NCI-H146 treated with DMSO at 0.1 percent for 48 hours (cell line): ENCODE measurements around the gene TENM4.
"Not testable (repeated sequence)": the region's sequence is repeated elsewhere in the genome, so short reads cannot be mapped to it uniquely, and the experiment has no call there.

ENCODE experiments used
- DNase-seq: peaks from one replicate; lab custom pipeline; 2025; ENCODE audit not compliant: unreplicated experiment; lab: John Stamatoyannopoulos, UW

Gene TENM4

GRCh38 chr11:79255965-79256364, 184.9 kb downstream of the TENM4 start:
- no peak for DNase-seq

- no peak for DNase-seq
Measured at GRCh38 chr11:79253280-79253679, 187.6 kb downstream of the TENM4 start.

GRCh38 chr11:79249295-79249993, 191.4 kb downstream of the TENM4 start:
- DNase-seq, result no peak

GRCh38 chr11:79244798-79245197, 196.0 kb downstream of the TENM4 start:
- DNase-seq, result no peak

- no peak for DNase-seq
Measured at GRCh38 chr11:79244241-79244772, 196.5 kb downstream of the TENM4 start.

- DNase-seq, result no peak
Measured at GRCh38 chr11:79243422-79244210, 197.2 kb downstream of the TENM4 start.

GRCh38 chr11:79242616-79243015, 198.2 kb downstream of the TENM4 start:
- DNase-seq, result no peak

GRCh38 chr11:79241852-79242241, 199.0 kb downstream of the TENM4 start:
- no peak for DNase-seq

- DNase-seq, result no peak
Measured at GRCh38 chr11:79241205-79241851, 199.5 kb downstream of the TENM4 start.

- no peak for DNase-seq
Measured at GRCh38 chr11:79237703-79238102, 203.1 kb downstream of the TENM4 start.

GRCh38 chr11:79237091-79237490, 203.7 kb downstream of the TENM4 start:
- DNase-seq, result no peak

- DNase-seq, result no peak
Measured at GRCh38 chr11:79236541-79236971, 204.3 kb downstream of the TENM4 start.

GRCh38 chr11:79235696-79236095, 205.1 kb downstream of the TENM4 start:
- DNase-seq, result no peak

GRCh38 chr11:79232346-79232745, 208.5 kb downstream of the TENM4 start:
- DNase-seq, result no peak

- no peak for DNase-seq
Measured at GRCh38 chr11:79229047-79229446, 211.8 kb downstream of the TENM4 start.

- DNase-seq, result no peak
Measured at GRCh38 chr11:79227767-79228755, 212.8 kb downstream of the TENM4 start.

- DNase-seq, result no peak
Measured at GRCh38 chr11:79227308-79227707, 213.5 kb downstream of the TENM4 start.

- DNase-seq, result no peak
Measured at GRCh38 chr11:79226126-79226525, 214.7 kb downstream of the TENM4 start.

- not testable (repeated sequence) for DNase-seq
Measured at GRCh38 chr11:79222163-79222562, 218.7 kb downstream of the TENM4 start.

- no peak for DNase-seq
Measured at GRCh38 chr11:79221444-79222130, 219.2 kb downstream of the TENM4 start.
